Activated CD4-positive, alpha-beta T cell treated with anti-CD3 and anti-CD28 coated beads, Interleukin-2, Interleukin-6, amounts not matched to agents 100 ng/mL and 50 ng/mL, durations not matched to agents 16 hours and 8 hours (primary cell): ENCODE measurements around the gene LEPROT.
"Not testable (repeated sequence)": the region's sequence is repeated elsewhere in the genome, so short reads cannot be mapped to it uniquely, and the experiment has no call there.

Source experiments
- DNase-seq: peaks from one replicate; pipeline ENCODE4 v3.0.0-alpha.2; 2020

Gene LEPROT

DNA sequence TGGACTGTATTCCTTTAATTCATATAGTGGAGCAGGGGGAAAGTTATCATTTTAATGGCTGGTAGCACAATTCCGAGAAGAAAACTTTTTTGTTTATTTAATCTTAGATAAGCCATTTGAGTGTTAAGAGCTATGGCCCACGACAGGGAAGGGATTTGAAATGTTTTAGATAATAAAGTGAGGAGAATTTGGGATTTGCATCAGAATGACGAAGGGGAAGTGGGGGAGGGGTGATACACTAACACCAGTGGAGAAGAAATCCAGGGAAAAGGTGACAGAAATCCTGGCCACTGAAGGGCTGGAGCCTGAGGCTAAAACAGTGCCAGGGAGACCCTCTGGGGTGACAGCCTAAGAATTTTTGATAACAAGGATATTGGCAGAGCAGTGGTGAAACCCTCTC, 21.0 kb downstream of the LEPROT start:
- no peak for DNase-seq

DNA sequence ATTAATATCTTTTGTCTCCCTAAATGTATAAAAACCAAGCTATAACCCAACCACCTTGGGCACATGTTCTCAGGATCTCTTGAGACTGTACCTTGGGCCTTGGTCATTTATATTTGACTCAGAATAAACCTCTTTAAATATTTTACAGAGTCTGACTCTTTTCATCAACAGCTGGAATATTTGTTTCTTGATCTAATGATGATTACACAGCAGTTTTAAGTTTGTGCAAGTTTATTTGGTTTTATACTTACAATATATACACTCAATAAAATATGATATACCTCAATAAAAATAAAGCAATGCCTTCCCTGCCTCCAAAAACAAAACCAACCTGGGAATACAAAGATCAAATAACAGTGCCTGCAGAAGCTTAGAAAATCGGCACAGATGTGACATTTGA, 22.0 kb downstream of the LEPROT start:
- no peak for DNase-seq

DNA sequence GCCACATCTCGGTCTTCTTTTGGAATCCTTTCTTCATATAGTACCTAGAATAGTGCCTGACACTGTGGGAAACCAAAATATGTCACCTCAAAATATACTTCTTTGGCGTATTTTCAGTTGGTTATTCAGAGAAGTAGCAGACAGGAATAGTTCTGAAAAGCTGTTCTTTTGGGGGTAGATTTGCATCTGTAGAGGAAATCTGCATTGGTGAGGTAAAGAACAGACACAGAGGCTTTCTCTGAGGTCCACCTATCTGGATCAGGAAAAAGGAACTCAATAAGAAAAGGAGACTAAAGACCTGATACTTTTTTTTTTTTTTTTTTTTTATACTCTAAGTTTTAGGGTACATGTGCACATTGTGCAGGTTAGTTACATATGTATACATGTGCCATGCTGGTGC, 23.2 kb downstream of the LEPROT start:
- no peak for DNase-seq

DNA sequence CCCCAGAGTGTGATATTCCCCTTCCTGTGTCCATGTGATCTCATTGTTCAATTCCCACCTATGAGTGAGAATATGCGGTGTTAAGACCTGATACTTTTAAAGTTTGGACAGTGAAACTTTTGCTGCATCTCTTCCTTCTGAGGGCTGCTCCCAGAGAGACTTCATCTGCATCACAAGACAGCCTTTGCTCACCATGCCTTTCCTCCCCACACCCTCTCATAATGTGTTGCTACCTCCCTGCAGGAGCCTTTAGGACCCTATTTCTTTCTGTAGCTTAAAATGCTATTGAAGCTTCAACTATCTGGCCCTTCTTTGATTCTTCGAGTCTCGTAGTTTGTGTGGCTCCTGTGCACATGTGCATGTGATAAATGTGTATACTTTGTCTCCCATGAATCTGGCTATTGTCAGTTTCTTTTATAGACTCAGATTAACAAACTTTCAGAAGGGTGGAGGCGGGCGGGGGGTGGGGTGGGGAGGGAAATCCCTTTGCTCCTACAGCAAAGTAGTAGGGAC, 23.7 kb downstream of the LEPROT start:
- no peak for DNase-seq

DNA sequence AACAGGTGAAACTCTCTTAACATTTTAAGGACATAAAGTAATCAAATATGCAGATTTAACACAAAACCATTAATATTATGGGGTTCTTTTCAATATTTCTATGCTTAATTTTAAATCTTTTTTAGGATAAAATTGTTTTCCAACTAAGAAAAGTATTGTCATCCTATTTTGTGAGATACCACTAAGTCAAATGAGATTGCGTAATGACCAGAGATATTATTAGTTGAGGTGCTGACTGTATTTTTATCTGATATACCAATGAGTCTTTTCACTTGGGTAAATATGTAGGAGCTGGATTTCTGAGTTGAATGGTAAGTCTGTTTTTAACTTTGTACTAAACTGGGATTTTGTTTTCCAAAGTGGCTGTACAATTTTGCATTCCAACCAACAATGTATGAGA, 25.4 kb downstream of the LEPROT start:
- no peak for DNase-seq

DNA sequence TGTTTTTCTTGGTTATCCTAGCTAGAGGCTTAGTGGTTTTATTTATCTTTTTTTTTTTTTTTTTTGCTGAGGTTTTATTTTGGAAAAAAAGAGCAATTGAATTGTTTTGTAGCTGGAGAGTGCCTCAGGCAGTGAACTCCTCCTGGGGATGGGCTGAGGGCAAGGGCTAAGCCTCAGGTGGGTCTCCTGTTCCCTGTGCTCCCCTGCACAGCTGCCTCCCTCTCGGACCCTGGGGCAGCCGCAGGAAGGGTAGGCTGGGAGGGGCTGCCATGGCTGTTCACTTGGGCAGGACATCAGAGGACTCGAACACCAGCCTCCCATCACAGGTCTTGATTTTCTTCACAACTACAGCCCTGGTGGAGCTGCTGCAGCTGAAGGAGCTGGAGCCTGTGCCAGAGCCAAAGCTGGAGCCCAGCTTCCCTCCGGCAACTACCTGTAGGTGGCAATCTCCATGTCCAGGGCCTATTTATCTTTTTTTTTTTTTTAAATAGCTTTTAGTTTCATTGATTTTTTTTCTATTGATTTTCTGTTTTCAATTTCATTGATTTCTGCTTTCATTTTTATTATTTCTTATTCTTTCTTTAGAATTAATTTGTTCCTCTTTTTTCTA, 28.9 kb downstream of the LEPROT start:
- no peak for DNase-seq

DNA sequence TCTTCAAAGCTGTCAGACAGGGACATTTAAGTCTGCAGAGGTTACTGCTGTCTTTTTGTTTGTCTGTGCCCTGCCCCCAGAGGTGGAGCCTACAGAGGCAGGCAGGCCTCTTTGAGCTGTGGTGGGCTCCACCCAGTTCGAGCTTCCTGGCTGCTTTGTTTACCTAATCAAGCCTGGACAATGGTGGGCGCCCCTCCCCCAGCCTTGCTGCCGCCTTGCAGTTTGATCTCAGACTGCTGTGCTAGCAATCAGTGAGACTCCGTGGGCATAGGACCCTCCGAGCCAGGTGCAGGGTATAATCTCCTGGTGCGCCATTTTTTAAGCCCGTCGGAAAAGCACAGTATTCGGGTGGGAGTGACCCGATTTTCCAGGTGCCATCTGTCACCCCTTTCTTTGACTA, 35.2 kb downstream of the LEPROT start:
- not testable (repeated sequence) for DNase-seq

DNA sequence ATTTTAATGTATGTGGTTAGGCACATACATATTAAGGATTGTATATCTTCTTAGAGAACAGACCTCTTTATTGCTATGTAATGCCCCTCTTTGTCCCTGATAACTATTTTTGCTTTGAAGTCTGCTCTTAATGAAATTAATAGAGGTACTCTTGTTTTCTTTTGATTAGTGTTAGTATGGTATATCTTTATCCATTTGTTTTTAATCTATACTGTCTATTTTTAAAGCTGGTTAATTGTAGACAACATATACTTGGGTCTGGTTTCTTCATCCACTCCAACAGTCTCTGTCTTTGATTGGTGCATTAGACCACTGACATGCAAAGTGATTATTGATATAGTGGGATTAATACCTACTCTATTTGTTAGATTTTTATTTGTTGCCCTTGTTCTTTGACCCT, 36.0 kb downstream of the LEPROT start:
- DNase-seq: no peak

DNA sequence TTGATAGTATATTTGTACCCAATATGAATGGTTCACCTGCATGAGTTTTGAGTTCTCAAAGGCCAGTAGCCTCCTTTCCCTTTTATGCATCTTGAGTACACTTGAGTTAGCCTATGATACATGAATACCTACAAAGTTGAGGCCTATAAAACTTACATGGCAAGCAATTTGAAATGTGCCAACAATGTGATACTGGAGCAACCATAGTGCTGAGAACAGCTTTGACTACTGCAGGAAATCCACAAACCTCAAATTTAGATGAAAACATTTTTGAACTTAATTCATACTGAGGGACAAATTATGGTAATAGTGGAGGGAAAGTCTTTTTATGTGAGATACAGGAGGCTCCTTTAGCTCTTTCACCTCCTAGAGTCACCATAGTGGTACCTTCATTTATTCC, 37.4 kb downstream of the LEPROT start:
- peak; percentile 14 for DNase-seq

DNA sequence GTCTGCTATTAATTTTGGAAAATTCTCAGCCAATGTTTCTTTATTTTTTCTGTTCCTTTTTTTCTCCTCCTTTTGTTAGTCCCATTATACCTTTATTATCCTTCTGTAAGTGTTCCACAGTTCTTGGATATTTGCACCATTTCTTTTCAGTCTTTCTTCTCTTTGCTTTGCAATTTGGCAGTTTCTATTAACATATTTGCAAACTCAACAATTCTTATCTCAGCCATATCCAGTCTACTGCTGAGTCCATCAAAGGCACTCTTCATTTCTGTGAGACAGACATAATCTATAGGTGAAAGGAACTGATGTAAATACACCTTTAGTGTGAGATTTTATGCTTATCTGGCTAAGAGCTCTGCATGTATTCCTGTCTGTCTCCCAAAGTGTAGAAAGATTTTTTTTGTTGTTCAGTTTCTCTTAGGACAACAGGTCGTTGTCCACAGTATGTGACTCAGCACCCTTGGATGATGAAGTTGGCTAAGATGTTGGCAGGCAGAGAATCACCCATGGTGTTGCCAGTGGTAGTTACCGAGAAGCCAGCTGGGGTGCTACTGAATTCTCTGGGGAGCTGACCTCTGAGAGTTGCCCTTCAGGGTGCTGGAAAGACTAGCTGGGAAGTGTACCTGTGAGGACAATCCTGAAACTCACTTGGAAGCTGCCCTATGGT, 38.4 kb downstream of the LEPROT start:
- DNase-seq: no peak

DNA sequence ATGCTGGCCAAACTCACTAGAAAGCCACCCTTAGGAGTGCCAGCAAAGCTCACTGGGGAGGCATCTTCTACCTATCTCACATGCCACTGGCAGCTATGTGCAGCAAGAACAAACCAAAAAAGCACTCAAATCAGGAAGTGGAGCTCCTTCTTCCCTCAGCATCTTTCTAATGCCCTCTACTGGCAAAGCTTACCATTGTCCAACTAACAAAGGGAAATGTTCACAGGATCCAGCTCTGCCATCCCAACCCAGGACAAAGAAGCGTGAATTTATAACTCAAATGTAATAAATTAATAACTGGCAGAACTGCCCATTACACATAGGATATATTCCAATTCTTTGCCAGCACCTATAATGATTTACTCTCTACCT, 38.9 kb downstream of the LEPROT start:
- peak; percentile 44 for DNase-seq

DNA sequence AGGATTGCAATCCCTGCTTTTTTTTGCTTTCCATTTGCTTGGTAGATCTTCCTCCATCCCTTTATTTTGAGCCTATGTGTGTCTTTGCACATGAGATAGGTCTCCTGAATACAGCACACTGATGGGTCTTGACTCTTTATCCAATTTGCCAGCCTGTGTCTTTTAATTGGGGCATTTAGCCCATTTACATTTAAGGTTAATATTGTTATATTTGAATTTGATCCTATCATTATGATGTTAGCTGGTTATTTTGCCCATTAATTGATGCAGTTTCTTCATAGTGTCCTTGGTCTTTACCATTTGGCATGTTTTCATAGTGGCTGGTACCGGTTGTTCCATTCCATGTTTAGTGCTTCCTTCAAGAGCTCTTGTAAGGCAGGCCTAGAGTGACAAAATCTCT, 45.4 kb downstream of the LEPROT start:
- DNase-seq: not testable (repeated sequence)

DNA sequence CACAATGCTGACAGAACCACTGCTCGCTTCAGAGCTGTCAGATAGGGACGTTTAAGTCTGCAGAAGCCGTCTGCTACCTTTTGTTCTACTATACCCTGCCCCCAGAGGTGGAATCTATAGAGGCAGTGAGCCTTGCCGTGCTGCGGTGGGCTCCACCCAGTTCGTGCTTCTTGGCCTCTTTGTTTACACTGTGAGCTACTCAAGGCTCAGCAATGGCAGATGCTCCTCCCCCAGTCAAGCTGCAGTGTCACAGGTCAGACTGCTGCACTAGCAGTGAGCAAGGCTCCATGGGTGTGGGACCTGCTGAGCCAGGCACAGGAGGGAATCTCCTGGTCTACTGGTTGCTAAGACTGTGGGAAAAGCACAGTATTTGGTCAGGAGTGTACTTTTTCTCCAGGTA, 47.1 kb downstream of the LEPROT start:
- DNase-seq: no peak

DNA sequence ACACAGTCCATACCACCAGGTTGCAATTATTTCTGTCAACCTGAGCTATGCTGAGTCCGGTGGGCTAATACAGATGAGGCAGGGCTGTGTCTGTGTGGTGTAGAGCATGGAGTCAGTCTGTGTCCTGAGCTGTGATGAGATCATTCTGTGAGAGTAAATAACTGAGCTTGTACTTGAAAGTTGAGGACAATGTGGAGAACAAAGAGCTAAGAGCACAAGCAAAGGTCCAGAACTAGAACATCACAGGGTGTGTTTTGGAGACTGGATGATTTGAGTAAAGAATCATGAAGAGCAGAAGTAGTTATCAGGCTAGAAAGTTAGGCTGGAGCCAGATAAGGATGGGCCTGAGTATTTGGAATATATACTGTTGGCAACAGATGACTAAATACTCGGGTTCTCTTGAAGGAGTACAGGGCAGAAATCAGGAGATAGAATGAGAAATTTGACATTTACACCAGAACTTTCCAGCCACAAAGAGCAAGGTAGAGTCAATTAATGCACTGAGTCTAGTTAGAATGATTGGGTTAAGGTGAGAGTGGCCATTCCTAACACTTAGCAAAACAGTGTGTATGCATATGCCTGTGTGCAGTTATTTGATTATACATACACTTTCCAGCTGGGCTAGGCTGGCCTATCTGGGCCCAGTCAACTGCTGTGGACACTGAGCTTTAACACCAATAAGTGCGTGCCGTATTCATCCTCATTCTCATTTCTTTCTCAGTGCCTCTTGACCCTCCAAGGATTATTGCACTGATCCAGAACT, 48.8 kb downstream of the LEPROT start:
- no peak for DNase-seq

DNA sequence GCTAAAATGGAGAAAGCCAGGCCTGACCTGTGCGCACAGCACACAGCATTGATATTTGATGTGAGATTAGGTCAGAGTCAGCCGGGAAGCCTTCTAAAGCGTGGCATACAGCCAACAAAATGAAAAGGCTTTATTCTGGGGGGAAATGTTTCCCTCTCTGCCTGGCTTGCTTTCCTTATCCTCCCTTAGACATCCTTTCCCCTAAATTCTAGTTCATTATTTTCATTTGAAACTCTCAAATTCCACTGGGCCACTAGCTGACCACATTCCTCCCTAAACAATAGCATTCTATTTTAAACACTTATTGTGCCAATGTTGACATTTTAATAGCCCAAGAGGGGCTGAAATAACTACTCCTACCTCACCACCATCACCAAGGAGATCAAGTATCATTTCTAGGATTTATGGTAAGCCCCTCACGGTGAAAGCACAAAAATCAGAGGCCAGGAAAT, 49.4 kb downstream of the LEPROT start:
- no peak for DNase-seq

DNA sequence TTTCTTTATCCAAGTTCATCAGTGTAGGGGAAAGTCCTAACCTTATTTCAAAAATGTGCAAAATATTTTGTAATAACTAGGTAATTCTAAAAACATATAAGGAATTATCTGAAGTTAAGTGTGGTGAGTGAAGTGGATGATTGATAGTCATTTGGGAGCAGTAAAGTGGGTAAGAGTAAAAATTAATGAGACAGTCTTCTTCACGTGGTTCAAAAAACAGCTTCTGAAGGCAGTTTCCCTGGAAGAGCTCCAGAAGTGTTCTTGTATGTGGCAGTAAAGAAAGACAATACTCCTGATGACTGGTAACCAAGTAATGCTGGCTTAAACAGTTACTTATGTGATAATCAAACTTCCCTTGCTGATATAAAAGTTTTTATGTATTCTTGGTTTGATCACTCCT, 50.3 kb downstream of the LEPROT start:
- DNase-seq: no peak

DNA sequence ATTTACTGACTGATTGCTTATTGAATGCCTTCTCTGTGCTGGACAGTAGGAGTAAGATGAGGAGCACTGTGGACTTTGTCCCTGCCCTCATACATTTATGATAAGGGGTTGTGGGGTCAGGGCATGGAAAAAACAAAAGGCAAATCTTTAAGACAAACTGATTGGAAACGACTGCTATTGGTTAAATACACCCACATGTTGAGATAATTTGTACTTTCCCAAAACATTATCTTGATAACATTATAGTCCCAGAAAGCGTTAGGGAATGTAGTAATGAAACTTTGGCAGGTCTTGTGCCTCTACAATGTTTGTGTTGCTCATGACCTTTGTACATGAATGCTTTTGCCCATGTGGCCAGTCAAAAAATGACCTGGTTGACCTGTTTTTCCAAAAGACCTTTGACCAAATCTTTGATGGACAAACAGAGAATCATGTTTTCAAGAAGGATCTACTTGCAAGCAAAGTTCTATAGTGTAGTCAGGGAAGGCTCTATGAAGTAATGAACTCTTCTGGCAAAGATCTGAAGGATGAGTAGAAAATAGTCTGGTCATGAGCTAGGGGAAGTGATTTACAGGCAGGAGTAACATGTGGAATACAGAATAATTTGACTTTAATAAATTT, 50.9 kb downstream of the LEPROT start:
- no peak for DNase-seq

DNA sequence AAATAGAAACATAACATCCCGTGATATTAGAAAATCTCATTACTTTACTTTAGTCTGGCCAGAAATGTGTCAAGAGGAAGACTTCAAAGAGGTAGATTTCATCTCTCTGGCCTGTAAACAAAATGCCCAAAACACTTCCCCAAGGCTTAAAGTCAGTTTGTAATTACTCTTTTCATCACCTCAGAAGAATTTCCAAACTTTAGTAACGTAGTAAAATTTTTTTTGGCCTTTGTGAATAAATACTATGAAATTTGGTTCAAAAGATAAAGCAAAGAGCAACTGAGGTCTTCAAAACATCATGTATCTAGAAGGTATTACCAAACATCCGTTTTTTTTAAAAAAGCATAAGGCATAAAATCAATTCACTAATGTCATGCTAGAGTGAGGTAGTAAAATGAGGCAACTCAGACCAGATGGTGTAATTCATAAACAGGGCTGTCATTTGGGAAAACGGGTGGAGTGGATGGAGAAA, 51.4 kb downstream of the LEPROT start:
- DNase-seq: no peak

DNA sequence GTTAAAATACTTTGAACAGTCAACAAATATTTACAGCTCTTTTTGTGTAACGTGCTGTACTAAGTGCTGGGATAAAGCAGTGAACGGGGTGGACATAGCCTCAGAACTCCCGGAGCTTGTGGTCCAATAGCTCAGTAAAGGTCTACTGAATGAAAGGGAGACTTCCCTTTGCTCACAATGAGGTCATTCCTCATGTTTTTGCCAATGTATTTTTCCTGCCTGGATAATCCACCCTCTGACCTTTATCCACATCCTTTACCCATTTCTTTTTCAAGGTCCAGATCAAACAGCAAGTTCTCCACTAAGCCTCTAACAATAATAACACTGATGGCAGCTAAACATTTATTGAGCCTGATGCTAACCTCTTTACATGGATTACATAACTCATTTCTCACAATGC, 55.9 kb downstream of the LEPROT start:
- DNase-seq: no peak

DNA sequence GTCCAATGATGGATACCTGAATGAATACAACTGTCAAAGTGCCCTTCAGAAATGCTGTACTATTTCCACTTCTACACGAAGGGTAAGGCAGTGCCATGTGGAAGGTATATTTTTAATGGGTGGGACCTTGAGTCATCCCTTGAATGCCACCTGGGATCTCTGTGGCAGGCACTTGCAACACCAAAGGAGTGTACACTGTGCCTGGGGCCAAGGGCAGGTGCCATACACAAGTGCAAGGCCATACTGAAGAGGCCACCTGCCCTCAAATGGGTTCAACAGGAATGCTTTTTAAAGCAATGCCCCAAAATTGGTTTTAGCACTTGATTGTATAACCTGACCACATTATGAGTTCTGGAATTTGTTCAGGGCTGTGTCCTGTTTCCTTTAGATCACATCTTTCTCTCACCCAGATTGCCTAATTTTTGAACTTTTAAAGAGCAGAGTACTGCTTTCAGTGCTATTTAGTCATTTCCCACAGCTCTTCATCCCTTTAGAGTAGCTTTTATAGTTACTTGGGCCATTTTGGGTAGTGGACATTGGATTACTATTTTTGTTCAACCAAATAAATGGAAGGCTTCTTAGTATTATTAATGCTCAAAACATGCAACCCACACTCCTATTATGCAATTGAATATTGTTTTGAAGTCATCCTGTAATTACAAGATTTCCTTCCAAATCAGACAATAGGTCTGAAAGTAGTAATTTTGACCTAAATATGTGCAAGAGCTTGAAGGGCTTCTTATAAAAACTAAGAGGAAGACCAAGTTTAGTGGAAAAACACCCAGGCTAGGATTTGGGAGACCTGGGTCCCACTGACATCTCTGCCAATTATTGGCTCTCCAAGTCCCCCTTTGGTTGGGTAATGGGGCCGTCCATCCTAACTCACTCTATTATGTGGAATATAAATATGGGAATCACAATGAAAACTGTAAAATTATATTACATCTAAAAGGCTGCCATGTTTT, 57.2 kb downstream of the LEPROT start:
- no peak for DNase-seq

DNA sequence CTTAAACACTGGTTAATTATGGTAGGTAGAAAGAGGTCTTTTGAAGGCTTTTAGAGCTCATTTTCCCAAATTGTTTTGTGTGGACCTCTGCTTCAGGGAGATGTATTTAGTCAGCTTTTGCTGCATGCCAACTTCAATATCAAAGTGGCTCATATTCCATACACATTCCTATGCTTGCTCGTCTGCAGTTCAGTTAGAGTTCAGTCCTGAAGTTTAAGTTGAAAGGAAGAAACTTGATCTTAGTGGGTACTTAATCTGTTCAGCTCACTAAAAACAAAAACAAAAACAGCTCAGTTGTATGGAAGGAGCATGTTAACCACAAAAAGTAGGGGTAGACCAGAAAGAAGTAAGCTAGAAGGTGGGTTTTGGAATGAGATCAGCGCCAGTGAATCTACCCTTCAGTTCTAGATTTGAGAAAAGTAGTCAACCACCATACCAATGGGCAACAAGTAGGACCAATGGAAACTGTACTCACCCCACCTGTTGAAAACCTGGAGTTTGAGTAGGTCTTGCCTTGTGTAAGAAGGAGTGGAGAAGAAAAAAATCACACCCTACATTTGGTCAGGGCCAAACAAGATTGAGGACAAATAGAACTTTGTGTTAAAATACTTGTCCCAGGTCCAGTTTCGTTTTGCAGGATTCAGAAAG, 58.0 kb downstream of the LEPROT start:
- peak; percentile 15 for DNase-seq
